CD4-positive, alpha-beta T cell treated with Interleukin-15 for 4 hours (primary cell): ENCODE measurements around the gene C16orf54.
"Not testable (repeated sequence)": the region's sequence is repeated elsewhere in the genome, so short reads cannot be mapped to it uniquely, and the experiment has no call there.

ENCODE experiments used
- DNase-seq: peaks from one replicate; pipeline ENCODE4 v3.0.0-alpha.2; 2020; ENCODE audit warnings: low spot score

C16orf54 gene

DNA sequence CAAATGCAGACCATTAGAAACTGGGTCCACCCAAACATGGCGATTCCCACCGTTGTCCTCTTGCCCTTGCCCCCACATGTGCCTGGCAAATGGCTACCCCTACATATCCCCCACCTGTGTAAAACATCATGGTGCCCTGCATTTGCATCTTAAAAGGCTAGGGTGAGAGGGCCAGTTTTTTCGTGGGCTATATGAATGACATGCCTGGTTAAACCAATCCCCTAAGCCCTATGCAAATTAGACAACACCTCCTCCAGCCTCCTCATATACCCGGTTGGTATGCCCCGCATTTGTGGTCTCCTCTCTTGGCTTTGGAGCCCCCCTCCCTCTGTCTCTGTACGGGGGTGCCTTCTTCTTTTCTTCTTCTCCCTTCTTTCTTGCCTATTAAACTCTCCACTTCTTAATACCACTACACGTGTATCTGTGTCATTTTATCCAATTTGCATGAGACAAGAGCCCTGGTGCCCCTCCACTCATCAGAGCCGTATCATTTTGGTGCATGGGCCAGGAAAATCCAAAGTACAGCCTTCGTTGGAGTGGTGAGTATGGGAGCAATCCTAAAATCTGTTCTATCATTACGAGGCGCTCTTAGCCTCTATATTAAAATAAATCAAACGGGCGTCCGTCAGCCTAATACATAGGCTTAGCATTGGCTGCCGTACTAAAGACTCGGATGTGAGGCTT is 36.7 kb downstream of the C16orf54 start:
- DNase-seq, result no peak

GRCh38 chr16:29707160-29707559 is 38.6 kb downstream of the C16orf54 start:
- not testable (repeated sequence) for DNase-seq

GRCh38 chr16:29705030-29705429 is 40.8 kb downstream of the C16orf54 start:
- DNase-seq, result no peak

DNA sequence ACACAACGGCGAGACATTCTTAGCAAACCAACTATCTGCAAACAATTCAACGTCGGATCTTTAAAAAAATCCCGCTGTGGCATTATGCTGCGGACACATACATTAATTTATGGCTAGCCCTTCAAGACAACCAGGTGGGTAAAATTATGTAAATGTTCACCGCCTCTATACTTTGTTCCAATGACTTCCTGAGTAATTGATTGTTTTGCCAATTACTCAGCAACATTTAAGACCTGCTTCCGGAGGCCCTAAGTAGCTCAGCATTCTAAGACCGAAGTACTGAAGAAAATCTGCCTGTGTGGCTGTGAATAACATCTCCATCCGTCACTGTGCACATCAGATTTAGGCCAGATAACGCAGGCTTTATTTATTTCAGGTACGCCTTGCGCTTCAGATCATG is 43.5 kb downstream of the C16orf54 start:
- peak; percentile 66 for DNase-seq

- DNase-seq, result no peak
These were observed 44.6 kb downstream of the C16orf54 start for GRCh38 chr16:29701214-29701555.

DNA sequence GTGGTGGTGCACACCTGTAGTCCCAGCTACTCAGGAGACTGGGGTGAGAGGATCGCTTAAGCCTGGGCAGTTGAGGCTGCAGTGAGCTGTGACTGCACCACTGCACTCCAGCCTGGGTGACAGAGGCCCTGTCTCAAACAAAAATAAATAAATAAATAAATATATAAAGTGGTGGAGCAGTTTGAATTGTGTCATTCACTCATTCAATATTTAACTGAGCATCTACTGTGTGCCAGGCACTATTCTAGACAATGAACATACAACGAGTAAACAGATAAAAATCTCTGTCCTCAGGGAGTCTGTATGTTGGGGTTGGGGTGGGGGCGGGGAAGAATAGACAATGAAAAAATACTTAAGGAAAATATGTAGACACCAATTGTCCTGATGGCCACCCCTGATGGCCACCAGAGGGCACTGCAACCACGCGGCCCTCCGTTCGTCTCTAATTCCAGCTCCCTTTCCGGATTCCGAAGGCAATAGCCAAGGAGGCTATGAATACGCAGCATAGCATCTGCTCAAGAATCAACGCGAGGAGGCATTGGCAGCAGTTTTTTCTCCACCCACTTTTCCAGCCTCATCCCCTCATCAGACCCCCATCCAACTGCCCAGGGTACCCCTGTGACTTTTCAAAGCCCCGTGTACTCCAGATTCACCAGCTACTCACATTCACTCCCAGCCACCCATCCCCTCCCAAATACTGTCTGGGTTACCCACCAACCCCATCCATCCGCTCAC is 45.4 kb downstream of the C16orf54 start:
- peak; percentile 78 for DNase-seq

DNA sequence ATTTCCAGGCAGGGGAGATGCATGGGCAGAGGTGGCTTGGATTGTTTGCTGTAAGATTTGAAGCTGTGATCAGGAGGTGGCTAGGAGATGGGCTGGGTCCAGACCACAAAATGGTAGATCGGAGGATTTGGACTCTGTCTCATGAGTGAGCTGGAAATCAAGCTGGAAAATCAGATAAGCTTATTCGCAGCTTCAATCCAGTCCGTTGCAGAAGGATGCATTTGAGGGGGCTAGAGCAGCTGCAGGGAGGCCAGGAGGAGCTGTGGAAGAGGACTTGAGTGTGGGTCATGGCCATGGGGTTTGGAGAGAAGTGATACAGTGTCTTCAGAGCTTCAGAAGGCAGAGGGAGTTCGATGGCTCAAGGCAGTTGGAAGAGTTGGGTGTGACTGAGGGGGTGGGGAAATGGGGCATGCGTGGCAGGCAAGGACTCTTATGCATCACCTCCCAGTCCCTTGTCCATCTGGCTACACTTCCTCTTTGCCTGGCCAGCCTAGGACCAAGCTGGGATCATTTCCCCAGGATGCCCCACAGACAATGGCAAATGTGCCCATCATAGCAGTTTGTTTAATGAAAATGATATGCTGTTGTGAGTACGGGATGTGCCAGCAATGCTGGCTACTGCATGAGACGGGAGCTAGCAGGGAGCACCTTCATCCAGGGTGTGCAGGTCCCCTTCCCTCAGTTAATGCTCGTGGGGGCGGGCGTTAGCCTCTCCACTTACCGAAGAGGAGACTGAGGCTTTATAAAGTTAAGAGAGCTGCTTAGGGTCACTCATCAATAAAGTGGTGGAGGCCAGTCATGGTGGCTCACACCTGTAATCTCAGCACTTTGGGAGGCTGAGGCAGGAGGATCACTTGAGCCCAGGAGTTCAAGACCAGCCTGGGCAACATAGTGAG is 46.2 kb downstream of the C16orf54 start:
- no peak for DNase-seq

DNA sequence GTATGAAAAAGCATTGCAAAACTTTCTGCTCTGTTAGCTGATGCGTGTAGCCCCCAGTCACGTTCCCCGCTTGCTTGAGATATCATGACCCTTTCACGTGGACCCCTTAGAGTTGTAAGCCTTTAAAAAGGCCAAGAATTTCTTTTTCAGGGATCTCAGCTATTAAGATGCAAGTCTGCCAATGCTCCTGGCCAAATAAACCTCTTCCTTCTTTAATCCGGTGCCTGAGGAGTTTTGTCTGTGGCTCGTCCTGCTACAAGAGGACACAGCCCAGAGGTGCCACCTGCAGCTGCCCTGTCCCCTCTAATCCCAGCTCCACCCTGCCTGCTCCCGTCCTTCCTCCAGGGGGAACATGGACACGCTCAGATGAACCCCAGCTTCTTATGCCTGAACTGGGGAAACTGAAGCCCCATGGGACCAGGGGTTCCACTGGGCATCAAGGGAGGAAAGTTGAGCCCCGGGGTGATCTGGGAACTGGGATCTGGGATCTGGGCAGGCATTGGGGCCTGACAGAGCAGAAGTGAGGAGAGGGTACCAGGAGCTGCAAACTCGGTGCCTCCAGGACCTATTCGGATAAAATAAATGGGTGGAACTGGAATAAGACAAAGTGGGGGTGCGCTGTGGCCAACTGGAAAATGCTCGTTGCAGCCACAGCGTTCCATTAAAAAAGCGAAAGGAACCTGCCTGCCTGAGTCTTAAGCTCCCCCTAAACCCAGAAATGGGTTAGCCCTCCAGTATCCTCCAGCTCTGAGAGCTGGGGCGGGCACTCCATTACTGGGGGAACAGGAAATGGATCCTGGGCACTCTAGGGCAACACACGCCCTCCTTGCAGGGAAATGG is 47.1 kb downstream of the C16orf54 start:
- no peak for DNase-seq

- no peak for DNase-seq
These were observed 47.7 kb downstream of the C16orf54 start for GRCh38 chr16:29698042-29698441.

- DNase-seq, result no peak
These were observed 48.4 kb downstream of the C16orf54 start for GRCh38 chr16:29697391-29697790.

DNA sequence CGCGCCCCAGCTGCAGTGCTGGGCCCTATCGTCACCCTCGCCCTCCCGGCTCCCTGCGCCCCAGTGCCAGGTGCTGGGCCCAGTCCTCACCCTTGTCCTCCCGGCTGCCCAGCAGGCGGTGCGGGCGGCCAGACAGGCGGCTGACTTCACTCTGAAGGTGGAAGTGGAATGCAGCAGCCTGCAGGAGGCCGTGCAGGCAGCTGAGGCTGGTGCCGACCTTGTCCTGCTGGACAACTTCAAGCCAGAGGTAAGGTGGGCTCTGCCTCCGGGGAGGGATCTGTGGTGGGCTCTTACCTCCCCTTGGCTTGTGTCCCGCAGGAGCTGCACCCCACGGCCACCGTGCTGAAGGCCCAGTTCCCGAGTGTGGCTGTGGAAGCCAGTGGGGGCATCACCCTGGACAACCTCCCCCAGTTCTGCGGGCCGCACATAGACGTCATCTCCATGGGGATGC is 48.9 kb downstream of the C16orf54 start:
- DNase-seq, result no peak

DNA sequence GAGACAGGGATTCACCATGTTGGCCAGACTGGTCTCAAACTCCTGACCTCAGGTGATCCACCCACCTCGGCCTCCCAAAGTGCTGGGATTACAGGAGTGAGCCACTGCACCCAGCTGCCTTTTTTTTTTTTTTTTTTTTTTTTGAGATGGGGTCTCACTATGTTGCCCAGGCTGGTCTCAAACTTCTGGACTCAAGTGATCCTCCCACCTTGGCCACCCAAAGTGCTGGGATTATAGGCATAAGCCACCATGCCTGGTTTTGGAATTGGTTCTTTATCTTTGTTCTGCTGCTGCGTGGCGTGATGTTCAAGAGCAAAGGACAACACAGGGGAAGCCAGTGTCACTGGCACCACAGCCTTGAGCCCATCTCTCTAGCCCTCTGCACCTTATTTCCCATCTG is 50.1 kb downstream of the C16orf54 start:
- not testable (repeated sequence) for DNase-seq

- DNase-seq, result no peak
These were observed 51.2 kb downstream of the C16orf54 start for GRCh38 chr16:29694384-29695195.

- not testable (repeated sequence) for DNase-seq
These were observed 53.2 kb downstream of the C16orf54 start for GRCh38 chr16:29692606-29693005.
